Measurements from ENCODE around the gene CCDC172. TPM values are rescaled to one million over a fixed set of nuclear protein-coding genes. Genes with fewer than 3 reads are reported as not detected.

CCDC172 gene, protein sequence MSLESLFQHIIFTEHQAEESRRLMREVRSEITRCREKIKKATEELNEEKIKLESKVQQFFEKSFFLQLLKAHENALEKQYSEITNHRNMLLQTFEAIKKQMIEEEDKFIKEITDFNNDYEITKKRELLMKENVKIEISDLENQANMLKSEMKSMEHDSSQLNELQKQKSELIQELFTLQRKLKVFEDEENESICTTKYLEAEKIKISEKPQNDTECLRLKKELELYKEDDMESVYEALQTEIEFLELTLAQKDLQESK
- total RNA-seq, result not detected in 2 replicates

DNA sequence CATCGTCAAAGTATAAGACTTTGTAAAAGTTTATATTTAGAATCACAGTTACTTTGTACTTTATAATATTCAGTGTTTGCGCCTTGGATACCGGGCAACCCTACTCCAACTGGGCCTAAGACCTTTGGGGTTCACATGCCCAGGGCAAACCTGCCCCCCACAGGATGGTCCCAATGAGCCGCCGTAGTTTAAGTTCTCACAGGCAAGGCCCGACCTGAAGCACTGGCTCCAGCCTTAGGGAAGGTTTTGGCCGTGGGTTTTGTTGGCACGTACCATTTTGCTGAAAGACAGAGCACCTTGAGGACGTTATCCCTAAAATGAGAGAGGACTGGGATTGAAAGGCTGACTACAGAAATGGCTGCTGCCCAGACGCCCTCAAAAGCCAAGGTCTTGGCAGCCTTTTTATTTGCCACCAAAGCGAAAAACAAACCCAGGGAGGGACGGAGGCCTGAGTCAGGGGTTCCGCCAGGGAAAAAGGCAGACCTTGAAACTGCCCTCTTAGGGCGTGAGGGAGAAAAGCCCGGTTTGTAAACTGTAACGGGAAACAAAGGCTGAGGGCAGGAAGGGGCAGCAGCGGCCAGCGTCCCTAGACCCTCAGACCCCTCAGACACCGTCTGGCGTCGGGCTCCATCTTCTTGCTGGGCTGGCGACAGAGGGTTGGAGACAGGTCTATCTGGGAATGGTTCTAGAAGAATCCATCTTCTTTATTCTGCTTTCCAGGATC lies at the start of gene CCDC172:
Gene CCDC172, plus strand, starts transcription at position 222 of the 724 bp plus-strand sequence. CDS start 564 bp downstream, outside the sequence.
- no peak for DNase-seq (ENCODE audit: low read depth in 2 of 2)

DNA sequence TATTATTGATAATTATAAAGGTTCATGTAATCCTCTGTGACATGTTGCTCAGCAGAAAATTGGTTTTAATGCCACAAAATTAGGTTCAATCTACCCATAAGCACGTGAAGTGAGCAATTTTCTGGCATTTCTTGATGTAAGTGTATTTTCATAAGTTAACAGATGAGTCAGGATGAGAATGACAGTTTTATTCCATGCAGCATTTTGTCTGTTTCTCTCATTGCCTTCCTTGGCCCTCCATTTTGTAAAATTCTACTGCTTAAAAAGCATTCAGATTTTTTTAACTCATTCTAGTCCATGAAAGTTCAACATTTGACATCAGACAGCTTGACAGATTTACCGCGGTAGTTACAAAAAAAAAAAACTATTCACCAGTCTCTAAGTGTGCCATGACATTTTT lies 47.3 kb upstream of the CCDC172 start:
- no peak for DNase-seq (ENCODE audit: low read depth in 2 of 2)

DNA sequence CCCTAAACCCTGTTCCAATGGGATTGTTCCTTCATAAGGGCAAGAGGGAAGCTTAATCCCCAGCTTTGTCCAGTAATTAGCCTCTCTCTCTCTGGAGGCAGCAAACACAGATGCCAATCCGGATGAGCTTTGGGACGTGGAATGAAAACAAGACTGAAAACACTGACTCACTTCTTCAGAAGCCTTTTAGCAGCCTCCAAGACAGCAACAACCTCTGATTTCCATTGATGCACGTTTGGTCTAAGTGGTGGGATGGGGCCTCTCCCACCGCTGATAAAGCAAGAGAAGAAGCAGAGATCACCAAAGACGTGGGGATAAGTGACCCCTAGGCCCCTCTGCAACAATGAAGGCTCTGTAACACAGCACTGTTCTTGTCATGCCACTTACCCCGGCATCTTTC lies 45.4 kb upstream of the CCDC172 start:
- no peak for DNase-seq (ENCODE audit: low read depth in 2 of 2)

DNA sequence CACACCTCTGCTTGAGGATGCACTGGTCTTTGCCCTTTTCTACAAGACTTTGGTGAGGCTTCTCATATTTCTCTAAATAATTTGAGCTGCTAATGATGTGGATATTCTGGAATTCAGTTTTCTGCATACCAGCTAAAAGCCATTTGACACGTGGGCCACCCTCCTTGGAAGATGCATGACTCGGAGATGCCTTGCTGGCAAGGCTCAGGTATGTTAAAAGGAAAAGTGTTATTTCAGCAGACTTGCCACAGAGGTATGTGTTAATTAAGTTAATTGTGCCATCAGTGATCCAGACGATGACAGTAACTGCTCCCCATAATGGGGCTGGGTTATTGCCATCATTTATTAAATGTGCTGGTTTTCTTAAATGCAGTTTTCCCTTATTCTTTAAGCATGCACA lies 42.5 kb upstream of the CCDC172 start:
- DNase-seq (ENCODE audit: low read depth in 2 of 2), result no peak

DNA sequence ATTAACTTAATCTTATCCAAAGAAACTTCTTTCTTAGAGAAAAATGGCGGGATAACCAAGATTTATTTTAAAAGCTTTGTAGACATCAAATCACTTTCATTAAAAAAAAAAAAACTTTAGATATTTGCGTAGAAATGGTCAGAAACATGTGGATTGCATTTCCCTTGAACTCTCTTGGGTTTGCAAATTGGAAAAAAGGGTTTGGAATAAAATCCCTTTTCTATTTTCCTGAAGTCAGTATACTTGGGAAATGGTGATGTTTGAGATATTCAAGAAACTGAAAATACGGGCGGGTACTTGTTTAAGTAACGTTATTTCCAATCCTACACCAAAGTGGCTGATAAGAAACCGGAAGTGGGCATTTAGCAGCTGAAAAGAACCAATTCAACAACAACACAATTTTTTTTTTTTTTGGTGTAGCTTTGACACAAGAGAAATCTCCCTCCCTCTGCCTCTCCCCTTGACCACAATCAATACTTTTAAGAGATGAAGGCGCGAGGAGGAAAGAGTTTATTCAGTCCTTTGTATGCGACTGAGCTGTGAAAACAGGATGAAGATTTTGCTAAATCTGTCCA lies 37.5 kb upstream of the CCDC172 start:
- DNase-seq (ENCODE audit: low read depth in 2 of 2), result no peak

DNA sequence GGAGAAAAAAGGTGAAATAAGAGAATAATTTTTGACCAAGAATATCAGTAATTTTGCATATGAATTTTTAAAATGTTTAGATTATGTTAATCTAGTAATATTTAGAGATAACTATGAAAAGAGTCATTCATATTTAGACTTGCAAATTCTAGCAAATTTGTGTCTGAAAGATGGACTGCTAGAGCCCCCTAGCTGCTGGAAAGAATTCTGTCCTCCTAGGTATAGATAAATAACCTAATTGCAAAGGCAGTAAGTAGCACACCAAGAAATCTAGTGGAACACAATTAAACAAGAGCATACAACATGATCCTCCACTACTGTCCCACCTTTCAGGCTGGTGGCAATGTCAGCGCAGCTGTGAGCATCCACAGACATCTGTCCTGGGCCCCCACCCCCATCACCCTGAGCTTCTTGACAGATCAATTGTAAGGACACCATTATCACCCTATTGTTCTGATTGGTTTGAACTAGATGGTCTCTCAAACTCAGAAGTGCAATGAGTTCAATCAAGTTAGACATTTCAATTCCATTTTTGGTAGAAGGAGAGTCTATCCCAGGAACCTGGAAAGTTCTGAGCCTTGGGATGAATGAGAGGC lies 36.2 kb upstream of the CCDC172 start:
- DNase-seq (ENCODE audit: low read depth in 2 of 2), result peak; percentile 51 to 81

DNA sequence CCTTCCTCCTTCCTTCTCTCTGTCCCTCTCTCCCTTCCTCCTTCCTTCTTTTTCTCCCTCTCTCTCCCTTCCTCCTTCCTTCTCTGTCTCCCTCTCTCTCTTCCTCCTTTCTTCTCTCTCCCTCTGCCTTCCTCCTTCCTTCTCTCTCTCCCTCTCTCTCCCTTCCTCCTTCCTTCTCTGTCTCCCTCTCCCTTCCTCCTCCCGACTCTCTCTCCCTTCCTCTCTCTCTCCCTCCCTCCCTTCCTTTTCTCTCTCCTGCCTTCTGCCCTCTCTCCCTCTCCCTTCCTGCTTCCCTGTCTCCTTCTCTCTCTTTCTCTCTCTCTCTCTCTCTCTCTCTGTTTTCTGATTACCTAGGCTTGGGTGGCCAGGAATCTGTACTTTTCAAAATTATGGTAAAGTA lies 34.6 kb upstream of the CCDC172 start:
- no peak for DNase-seq (ENCODE audit: low read depth in 2 of 2)

DNA sequence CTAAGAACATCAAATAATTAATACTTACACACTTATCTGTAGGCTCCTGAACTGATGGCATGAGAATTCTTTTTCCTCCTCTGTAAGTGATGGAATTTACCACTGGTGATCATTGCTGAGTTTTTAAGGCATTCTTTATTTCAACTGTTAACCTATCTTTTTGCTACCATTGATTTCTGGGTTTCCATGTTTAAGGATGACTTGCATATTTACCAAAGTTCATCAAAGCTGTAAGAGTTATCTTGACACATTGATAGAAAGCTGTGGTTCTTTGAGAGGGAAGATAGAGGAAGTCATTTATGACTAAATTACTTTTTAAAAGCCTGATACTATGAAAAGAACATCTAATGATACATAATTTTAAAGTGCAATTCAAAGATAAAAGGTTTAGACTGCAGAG lies 31.8 kb upstream of the CCDC172 start:
- no peak for DNase-seq (ENCODE audit: low read depth in 2 of 2)

DNA sequence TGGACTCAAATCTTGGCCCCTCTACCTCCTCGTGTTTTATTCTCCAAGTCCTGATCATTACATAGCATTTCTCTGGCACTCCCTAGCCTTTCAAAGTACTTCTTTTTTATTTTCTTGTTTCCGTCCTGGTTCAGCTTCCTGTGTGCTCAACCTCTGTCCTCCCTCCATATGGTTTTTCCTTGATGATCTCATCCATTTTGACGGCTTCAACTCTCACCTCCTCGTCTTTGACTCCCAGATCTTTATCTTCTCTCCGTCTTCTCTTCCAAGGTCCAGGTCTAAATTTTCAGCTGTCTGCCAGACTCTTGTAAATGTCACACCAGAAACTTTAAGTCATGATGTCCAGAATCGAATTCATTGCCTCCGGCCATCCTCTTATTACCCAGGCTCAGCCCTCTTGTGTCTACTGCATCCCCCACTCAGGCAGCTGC lies 27.9 kb upstream of the CCDC172 start:
- DNase-seq (ENCODE audit: low read depth in 2 of 2), result no peak

DNA sequence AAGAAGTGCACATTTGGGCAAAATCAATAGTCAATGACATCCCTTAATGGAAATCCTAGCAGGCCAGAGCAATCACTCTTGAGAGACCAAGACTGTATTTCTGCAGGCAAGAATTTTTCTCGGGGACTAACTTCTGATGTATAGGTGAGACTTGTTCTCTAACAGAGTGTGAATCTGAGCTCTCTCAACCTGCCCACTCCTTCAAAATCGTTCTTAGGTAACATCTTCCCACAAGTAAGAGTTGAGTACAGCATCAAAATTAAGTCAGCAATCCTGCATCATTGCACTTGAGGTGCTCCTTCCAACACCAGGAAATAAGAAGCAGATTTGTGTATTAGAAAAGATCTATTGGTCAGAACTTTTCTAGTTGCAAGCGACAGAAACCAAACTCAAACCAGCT lies 25.7 kb upstream of the CCDC172 start:
- DNase-seq (ENCODE audit: low read depth in 2 of 2), result no peak

DNA sequence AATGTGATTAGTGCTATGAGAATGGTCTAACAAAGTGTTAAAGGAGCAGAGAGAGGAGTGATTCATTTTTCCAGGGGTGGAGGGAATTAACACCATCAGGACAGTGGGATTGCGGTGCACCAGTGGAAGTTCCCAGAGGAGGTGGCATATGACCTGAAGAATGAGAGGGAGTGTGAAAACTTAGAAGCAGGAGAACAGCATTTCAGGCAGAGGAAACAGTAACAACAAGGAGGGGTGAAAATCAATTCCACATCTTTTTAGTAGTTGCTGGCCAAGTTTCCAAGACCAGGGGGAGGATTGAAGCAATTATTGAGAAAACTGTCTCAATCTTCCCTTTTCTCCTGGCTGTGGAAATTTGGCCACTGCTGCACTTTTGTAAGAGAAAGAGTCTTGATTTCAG lies 23.7 kb upstream of the CCDC172 start:
- DNase-seq (ENCODE audit: low read depth in 2 of 2), result no peak

DNA sequence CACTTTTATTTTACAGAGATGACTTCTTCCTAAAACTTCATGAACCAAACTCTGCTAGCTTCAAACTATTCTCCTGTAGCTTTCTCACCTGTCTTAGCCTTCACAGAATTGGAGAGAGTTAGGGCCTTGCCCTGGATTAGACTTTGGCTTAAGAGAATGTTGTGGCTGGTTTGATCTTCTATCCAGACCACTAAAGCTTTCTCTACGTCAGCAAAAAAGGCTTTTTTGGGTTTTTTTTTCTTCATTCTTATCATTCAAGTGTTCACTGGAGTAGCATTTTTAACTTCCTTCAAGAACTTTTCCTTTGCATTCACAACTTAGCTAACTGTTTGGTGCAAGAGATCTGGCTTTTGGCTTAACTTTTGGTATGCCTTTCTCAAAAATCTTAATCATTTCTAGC lies 19.3 kb upstream of the CCDC172 start:
- DNase-seq (ENCODE audit: low read depth in 2 of 2), result no peak

DNA sequence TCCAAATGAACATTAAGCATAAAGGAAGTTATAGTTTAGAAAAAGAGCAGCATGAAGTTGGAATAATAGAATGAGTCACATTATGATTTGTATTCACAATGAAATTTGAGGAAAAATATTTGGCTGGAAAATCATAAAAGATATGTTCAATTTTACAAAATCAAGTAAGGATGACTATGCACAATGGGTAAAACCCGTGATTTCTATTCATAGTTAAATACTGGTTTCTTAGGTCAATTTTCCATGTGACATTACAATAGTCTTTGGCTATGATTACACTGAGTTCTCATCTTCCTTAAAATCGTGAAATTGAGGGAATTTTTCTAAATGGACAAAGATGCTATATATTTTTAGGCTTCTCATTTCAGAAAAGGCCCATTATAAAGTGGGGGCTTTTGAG lies 17.4 kb upstream of the CCDC172 start:
- no peak for DNase-seq (ENCODE audit: low read depth in 2 of 2)

DNA sequence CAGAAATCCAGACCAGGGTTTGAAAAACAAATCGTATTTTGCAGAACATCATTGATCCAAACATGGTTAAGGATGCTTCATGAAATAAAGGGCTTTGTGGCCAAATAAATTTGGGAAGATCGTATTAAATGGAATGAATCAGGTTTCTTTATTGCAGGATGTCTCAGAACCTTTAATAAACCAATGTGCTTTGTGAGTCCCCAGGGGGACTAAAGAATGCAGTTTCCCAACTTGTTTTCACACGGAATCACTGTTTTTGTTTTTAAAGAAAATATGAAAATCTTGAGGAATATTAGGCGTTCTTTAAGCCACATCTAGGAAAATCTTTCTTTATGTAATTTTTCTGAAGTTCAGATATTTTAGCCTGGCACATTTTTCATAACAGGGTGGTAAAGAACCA lies 16.8 kb upstream of the CCDC172 start:
- DNase-seq (ENCODE audit: low read depth in 2 of 2), result no peak

DNA sequence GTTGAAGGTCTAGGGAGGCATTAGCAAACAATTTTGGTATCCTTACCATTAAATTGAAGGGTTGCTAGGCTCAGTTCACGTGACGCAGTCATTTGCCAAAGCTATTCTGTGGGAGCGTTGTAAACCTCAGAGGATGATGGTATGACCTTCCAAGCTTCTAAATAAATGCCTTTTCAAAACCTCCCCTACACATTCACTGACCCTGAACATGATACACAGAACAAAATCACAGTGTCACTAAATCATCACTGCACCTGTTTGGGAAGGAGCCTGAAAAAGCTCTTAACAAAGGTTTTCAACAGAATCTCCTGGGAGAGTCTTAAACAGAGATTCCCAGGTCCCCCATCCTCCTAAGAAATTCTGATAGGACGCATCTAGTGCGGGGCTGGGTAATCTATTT lies 13.2 kb upstream of the CCDC172 start:
- DNase-seq (ENCODE audit: low read depth in 2 of 2), result no peak

DNA sequence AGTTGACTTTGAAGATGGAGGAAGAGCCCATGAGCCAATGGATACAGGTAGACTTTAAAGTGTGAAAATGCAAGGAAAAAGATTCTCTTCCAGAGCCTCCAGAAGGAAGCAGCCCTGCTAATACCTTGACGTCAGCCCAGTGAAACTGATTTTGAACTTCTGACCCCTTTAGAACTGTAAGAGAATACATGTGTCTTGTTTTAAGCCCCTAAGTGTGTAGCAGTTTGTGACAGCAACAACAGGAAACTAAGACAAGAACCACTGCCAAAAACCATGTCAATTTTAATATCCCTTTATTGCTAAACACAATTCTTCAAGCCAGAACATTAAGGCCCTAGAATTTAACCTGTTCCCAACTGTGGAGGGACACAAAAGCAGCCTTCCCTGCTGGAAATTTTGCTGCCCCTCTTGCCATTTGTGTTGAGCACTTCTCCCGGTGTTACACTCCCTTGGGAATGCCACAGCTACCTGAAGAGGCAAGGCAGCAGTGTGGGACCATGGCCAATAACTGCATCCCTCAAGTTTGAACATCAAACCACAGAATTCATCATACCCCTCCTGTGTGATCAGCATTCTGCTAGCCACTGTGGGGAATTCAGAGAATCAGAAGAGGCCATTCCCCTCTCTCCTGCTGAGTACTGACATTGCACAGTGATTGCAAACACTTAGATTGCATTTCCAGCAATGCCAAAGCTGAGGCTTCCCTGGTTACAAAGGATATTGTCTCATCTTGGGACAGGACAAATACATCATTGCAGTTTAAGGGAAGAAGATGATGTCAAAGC lies 12.3 kb upstream of the CCDC172 start:
- DNase-seq (ENCODE audit: low read depth in 2 of 2), result no peak

DNA sequence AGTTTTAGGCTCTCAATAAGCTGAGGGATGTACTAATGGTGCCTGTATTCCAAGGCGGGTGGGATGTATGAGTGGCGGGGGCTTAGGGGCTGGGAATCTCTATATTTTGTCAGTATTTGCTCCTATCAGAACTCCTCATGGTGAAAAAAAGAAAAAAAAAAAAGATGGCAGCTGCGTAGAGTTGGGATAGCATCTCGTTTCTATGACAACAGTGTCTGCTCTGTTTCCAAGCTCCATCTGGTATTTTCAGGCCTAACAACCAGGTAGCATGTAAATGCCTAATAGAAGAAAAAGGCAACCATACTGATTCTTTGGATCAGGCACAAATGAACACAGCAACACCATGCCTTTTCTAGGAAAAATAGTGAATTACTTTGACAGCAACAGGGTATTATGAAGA lies 11.7 kb upstream of the CCDC172 start:
- no peak for DNase-seq (ENCODE audit: low read depth in 2 of 2)

DNA sequence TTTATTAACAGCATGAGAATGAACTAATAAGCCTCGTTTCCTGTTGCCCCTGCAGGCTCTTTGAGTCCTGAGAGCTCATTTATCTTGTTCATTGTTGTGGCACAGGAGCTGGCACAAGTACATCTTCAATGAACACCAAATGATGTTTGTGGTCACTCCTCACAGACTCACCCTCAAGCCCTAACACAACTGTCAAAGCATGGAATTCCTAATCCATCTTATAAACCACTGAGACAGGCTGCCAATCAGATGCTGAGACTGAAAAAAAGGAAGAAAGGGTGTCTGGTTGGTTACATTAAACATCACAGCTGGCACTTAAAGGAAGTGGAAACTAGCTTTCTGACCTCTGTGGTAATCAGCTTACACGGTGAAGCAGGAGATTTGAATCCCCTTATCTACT lies 7.7 kb upstream of the CCDC172 start:
- DNase-seq (ENCODE audit: low read depth in 2 of 2), result no peak

DNA sequence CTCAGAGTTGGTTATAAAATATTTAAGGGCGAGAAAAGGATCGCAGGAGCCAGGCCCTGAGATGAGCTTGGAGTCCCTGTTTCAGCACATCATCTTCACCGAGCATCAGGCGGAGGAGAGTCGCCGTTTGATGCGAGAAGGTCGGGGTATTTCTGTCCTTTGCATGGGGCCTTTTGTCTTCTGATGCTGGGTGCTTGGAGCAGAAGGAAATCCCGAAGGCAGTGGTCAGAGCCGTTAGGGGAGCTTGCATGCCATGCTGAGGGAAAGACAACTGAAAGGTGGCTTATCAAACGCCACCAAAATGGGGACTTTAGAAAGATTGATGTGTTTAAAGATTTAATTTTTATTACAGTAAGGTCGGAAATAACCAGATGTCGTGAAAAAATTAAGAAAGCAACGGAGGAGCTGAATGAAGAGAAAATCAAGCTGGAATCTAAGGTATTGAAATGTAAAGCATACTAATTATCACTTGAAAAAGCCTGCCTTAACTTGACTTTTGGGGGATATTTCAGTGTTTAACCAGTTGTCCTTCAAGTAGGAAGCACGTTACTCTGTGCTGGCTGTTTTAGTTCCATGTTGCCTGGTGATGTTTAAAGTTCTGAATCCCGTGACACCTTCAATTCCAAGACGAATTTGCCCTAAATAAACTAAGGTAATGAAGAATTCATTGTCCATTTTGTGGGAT lies 845 bp downstream of the CCDC172 start:
- no peak for DNase-seq (ENCODE audit: low read depth in 2 of 2)

DNA sequence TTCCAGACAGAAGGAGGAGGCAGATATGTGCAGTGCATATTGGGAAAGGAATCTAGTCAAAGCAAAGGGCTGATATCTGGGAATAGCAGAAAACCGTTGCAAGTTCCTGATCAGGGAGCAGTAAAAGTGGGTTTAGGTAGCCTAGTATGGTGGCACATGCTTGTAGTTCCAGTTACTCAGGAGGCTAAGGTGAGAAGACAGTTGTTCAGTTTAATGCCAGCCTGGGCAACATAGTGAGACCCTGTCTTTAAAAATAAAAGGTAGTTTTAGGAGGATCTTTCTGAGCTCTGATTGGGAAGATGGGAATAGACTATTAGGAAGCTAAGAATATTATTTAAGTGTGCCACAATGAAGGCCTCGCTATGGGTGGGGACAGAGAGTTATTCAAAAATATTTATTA lies 1.7 kb downstream of the CCDC172 start:
- no peak for DNase-seq (ENCODE audit: low read depth in 2 of 2)

DNA sequence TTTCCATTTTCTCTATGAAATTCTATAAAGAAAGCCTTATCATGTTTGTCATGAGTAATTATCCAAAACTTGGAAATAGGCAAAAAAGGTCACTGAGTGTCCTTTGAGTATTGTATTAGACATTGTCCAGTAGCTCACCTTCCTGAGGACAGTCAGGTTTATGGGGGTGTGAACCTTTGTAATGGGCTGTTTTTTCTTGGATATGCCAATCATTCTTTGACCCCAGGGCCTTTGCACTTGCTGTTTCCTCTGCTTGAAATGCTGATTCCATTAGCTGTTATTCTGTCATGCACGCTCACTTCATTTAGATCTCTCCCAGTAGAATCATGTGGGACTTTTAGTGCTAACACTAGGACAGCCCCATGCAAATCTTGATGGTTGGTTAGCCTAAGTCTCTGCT lies 4.9 kb downstream of the CCDC172 start:
- DNase-seq (ENCODE audit: low read depth in 2 of 2), result no peak

All from lung microvascular endothelial cell (primary cell).